Natural killer cell (primary cell): Measurements from ENCODE around the gene ANGPTL3. TPM values are rescaled to one million over a fixed set of nuclear protein-coding genes. Genes with fewer than 3 reads are reported as not detected.
"Not testable (repeated sequence)": the region's sequence is repeated elsewhere in the genome, so short reads cannot be mapped to it uniquely, and the experiment has no call there.

ENCODE experiments used
- ATAC-seq, 3 donors: fragments of 150-1000 bp in 2 of 3; fragments of 200-7000 bp in 1 of 3; cut with Tn5 transposase; 1 replicate in 1 of 3; 2 replicates in 2 of 3; pipeline ENCODE4 v1.10.0; 2021; ENCODE audit warnings: mild to moderate bottlenecking in 2 of 3, moderate library complexity in 2 of 3
- DNase-seq, 2 donors: peaks; one replicate each; pipeline versions ENCODE4 v3.0.0 to v3.0.0-alpha.2; 2013 to 2021; ENCODE audit warnings: mixed read lengths in 1 of 2
- H3K27ac ChIP-seq: one replicate; pipeline ENCODE4 v1.5.1; 2013; ENCODE audit warnings: mild to moderate bottlenecking, low read length
- H3K27me3 ChIP-seq: one replicate; pipeline ENCODE4 v1.6.1; 2013; ENCODE audit warnings: low read length; ENCODE audit not compliant: control insufficient read depth, insufficient read depth
- H3K36me3 ChIP-seq: one replicate; pipeline ENCODE4 v1.6.1; 2013; ENCODE audit warnings: low read length; ENCODE audit not compliant: control insufficient read depth, insufficient read depth
- H3K4me1 ChIP-seq: one replicate; pipeline ENCODE4 v1.6.1; 2013; ENCODE audit warnings: low read length; ENCODE audit not compliant: control insufficient read depth, insufficient read depth
- H3K4me3 ChIP-seq: one replicate; pipeline ENCODE4 v1.5.1; 2013; ENCODE audit warnings: low read length
- H3K9me3 ChIP-seq: one replicate; pipeline ENCODE4 v1.6.1; 2013; ENCODE audit warnings: low read length; ENCODE audit not compliant: control insufficient read depth, insufficient read depth
- H3K27ac Mint-ChIP-seq, 2 donors: one replicate each; pipeline ENCODE4 v1.8.0; 2022; ENCODE audit warnings: mild to moderate bottlenecking in 2 of 2, mixed read lengths in 2 of 2, moderate library complexity in 1 of 2
- H3K27me3 Mint-ChIP-seq, 2 donors: one replicate each; pipeline ENCODE4 v1.8.0; 2022; ENCODE audit warnings: low read depth in 2 of 2, mixed read lengths in 2 of 2
- H3K36me3 Mint-ChIP-seq: one replicate; pipeline ENCODE4 v1.8.0; 2022; ENCODE audit warnings: mixed read lengths
- H3K4me1 Mint-ChIP-seq, 2 donors: one replicate each; pipeline ENCODE4 v1.8.0; 2022; ENCODE audit warnings: mixed read lengths in 2 of 2
- H3K4me3 Mint-ChIP-seq: one replicate; pipeline ENCODE4 v1.8.0; 2022; ENCODE audit warnings: mild to moderate bottlenecking, moderate library complexity, mixed read lengths
- H3K9me3 Mint-ChIP-seq, 2 donors: one replicate each; pipeline ENCODE4 v1.8.0; 2022; ENCODE audit warnings: mixed read lengths in 2 of 2
- WGBS: methylation state at CpG from one replicate; pipeline ENCODE4 v1.1.7; 2013; ENCODE audit warnings: missing lambda C conversion rate; ENCODE audit not compliant: insufficient coverage; 5-methylcytosine and 5-hydroxymethylcytosine counted together
- intact Hi-C: fragments of 100-400 bp; cut with micrococcal nuclease; formaldehyde crosslinking; loops from one replicate; pipeline ENCODE4 v1.14.2; 2022
- total RNA-seq, 4 donors: library from RNA; stranded (reverse); fragments of 120-200 nt in 1 of 4; gene quantifications; one replicate each; pipeline versions ENCODE4 v1.2.3 to v1.2.4, GENCODE V29; 2013 to 2022
- TF ChIP-seq, protein P1 (sequence below): fragments of 200-600 bp; IDR thresholded peaks from one replicate; pipeline ENCODE4 v1.8.0; 2022; ENCODE audit warnings: antibody characterized with exemption

The ANGPTL3 gene, protein sequence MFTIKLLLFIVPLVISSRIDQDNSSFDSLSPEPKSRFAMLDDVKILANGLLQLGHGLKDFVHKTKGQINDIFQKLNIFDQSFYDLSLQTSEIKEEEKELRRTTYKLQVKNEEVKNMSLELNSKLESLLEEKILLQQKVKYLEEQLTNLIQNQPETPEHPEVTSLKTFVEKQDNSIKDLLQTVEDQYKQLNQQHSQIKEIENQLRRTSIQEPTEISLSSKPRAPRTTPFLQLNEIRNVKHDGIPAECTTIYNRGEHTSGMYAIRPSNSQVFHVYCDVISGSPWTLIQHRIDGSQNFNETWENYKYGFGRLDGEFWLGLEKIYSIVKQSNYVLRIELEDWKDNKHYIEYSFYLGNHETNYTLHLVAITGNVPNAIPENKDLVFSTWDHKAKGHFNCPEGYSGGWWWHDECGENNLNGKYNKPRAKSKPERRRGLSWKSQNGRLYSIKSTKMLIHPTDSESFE
- total RNA-seq, result not detected
- not detected for total RNA-seq (2013)

DNA sequence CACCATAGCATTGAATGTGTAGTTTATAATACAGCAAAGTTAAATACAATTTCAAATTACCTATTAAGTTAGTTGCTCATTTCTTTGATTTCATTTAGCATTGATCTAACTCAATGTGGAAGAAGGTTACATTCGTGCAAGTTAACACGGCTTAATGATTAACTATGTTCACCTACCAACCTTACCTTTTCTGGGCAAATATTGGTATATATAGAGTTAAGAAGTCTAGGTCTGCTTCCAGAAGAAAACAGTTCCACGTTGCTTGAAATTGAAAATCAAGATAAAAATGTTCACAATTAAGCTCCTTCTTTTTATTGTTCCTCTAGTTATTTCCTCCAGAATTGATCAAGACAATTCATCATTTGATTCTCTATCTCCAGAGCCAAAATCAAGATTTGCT, at the start of gene ANGPTL3:
Gene ANGPTL3, plus strand, starts transcription at position 240 of the 400 bp plus-strand sequence. Its CDS starts 47 bp downstream, at position 287.
- Histone ChIP-seq H3K27ac (no peak within 1 kb of the TSS), H3K27me3 (no peaks in the 10 kb centered on the region), H3K36me3 (no peaks in the 10 kb centered on the region), H3K4me3 (no peak within 1 kb of the TSS), H3K9me3 (no peaks in the 10 kb centered on the region), H3K4me1 (no peaks in the 10 kb centered on the region)
- Mint-ChIP-seq H3K27me3 (no peaks in the 10 kb centered on the region), H3K4me1 (no peaks in the 10 kb centered on the region), H3K4me3 (no peak within 1 kb of the TSS), H3K9me3 (no peaks in the 10 kb centered on the region), H3K36me3 (no peaks in the 10 kb centered on the region), H3K27ac (no peak within 1 kb of the TSS)
- ATAC-seq (no peak), DNase-seq (no peak)
- intact Hi-C loops, result no loop called here
- TF ChIP-seq, protein P1, sequence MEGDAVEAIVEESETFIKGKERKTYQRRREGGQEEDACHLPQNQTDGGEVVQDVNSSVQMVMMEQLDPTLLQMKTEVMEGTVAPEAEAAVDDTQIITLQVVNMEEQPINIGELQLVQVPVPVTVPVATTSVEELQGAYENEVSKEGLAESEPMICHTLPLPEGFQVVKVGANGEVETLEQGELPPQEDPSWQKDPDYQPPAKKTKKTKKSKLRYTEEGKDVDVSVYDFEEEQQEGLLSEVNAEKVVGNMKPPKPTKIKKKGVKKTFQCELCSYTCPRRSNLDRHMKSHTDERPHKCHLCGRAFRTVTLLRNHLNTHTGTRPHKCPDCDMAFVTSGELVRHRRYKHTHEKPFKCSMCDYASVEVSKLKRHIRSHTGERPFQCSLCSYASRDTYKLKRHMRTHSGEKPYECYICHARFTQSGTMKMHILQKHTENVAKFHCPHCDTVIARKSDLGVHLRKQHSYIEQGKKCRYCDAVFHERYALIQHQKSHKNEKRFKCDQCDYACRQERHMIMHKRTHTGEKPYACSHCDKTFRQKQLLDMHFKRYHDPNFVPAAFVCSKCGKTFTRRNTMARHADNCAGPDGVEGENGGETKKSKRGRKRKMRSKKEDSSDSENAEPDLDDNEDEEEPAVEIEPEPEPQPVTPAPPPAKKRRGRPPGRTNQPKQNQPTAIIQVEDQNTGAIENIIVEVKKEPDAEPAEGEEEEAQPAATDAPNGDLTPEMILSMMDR, result no peak
- 100% methylated on average over 1 of the region's 3 CpGs for WGBS

DNA sequence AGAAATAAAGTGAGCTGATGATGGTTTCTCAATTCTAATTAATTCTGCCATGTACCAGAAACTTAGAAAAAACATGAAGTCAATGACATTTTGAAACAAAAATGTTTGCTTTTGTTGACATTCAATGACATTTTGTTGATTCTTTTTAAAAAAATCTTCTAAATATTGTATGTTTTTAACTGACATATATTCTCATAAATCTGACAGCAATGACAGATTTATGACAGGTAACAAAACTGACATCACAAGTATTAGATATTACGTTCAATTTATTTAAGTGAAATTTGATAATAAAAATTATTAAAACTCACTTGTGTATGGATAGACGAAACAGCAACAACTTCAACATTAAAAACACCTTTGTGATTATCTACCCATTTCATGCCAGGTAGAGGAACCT, 36.0 kb upstream of the ANGPTL3 start:
- Histone ChIP-seq H3K27me3 (no peaks in the 10 kb centered on the region), H3K4me3 (no peak overlapping the region), H3K4me1 (no peaks in the 10 kb centered on the region), H3K9me3 (no peaks in the 10 kb centered on the region), H3K27ac (no peak overlapping the region), H3K36me3 (no peaks in the 10 kb centered on the region)
- Mint-ChIP-seq H3K36me3 (no peaks in the 10 kb centered on the region), H3K27me3 (no peaks in the 10 kb centered on the region), H3K4me1 (no peaks in the 10 kb centered on the region), H3K27ac (no peak overlapping the region), H3K9me3 (no peaks in the 10 kb centered on the region), H3K4me3 (no peak overlapping the region)
- TF ChIP-seq, protein P1, result no peak
- ATAC-seq (no peak), DNase-seq (no peak)
- intact Hi-C loops, result no loop called here
- WGBS, result no CpG with 5 or more reads among the region's 2 CpGs

DNA sequence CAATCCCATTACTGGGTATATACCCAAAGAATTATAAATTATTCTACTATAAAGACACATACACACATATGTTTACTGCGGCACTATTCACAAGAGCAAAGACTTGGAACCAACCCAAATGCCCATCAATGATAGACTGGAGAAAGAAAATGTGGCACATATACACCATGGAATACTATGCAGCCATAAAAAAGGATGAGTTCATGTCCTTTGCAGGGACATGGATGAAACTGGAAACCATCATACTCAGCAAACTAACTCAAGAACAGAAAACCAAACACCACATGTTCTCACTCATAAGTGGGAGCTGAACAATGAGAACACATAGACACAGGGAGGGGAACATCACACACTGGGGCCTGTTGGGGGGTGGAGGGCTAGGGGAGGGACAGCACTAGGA, 30.1 kb upstream of the ANGPTL3 start:
- intact Hi-C loops, H3K4me1 ChIP-seq, H3K27ac ChIP-seq, H3K4me1 Mint-ChIP-seq, H3K27me3 Mint-ChIP-seq, H3K36me3 Mint-ChIP-seq, H3K9me3 ChIP-seq, H3K9me3 Mint-ChIP-seq, DNase-seq, H3K36me3 ChIP-seq, H3K27me3 ChIP-seq, ATAC-seq, H3K27ac Mint-ChIP-seq, H3K4me3 Mint-ChIP-seq, H3K4me3 ChIP-seq: not testable (repeated sequence)
- WGBS, result 100% methylated on average over 1 of the region's 1 CpG

DNA sequence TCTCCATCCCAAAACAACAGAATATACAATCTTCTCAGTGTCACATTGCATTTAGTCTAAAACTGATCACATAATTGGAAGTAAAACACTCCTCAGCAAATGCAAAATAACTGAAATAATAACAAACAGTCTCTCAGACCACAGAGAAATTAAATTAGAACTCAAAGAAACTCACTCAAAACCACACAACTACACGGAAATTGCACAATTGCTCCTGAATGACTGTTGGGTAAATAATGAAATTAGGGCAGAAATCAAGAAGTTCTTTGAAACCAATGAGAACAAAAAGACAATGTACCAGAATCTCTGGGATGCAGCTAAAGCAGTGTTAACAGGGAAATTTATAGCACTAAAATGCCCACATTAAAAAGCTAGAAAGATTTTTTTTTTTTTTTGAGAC, 29.4 kb upstream of the ANGPTL3 start:
- H3K27ac Mint-ChIP-seq, H3K27me3 ChIP-seq, H3K4me1 ChIP-seq, H3K9me3 Mint-ChIP-seq, H3K9me3 ChIP-seq, H3K27me3 Mint-ChIP-seq, H3K4me3 ChIP-seq, H3K36me3 ChIP-seq, H3K27ac ChIP-seq, intact Hi-C loops, H3K4me3 Mint-ChIP-seq, ATAC-seq, DNase-seq, H3K36me3 Mint-ChIP-seq, H3K4me1 Mint-ChIP-seq: not testable (repeated sequence)
- no CpG with 5 or more reads among the region's 1 CpG for WGBS

DNA sequence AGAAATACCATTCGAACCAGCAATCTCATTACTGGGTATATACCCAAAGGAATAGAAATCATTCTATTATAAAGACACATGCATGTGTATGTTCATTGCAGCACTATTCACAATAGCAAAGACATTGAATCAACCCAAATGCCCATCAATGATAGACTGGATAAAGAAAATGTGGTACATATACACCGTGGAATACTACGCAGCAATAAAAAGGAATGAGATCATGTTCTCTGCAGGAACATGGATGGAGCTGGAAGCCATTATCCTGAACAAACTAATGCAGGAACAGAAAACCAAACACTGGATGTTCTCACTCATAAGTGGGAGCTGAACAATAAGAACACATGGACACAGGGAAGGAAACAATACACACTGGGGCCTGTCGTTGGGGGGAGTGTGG, 25.8 kb upstream of the ANGPTL3 start:
- H3K36me3 Mint-ChIP-seq, intact Hi-C loops: not testable (repeated sequence)
- 94% methylated on average over 3 of the region's 4 CpGs for WGBS

More for the DNA sequence above, 25.8 kb upstream of the ANGPTL3 start:
- H3K27me3 Mint-ChIP-seq, H3K27ac Mint-ChIP-seq, H3K4me1 Mint-ChIP-seq, H3K27ac ChIP-seq, H3K4me3 ChIP-seq, H3K36me3 ChIP-seq, ATAC-seq, H3K27me3 ChIP-seq, H3K9me3 ChIP-seq, H3K4me3 Mint-ChIP-seq, H3K4me1 ChIP-seq, H3K9me3 Mint-ChIP-seq, DNase-seq: not testable (repeated sequence)
